Endothelial cell of umbilical vein (primary cell): ENCODE data around the gene METTL16. TPM values are rescaled to one million over a fixed set of nuclear protein-coding genes. Genes with fewer than 3 reads are reported as not detected.

Experiments used
- BruUV-seq: library from RNA; stranded (reverse); fragments of 400-500 nt; replicated peaks from 2 replicates; lab custom pipeline; 2021; lab: Mats Ljungman, UMichigan
- CTCF ChIA-PET: fragments of 300-600, 350-600 bp; sonication (Branson Sonifier 250); formaldehyde crosslinking; loops from one replicate; lab custom pipeline; 2021; ENCODE audit warnings: antibody characterized with exemption, inconsistent platforms; lab: Charles Lee
- POLR2A ChIA-PET: fragments of 300-600, 350-600 bp; sonication (Branson Sonifier 250); formaldehyde crosslinking; loops from one replicate; lab custom pipeline; 2021; ENCODE audit warnings: antibody characterized with exemption, inconsistent platforms; lab: Charles Lee
- DNase-seq: peaks from one replicate; pipeline ENCODE4 v3.0.0-alpha.2; 2011; ENCODE audit warnings: low read depth, low spot score
- FAIRE-seq: peaks from 2 replicates; lab custom pipeline; 2011; peaks lifted over from hg19 to GRCh38; lab: Jason Lieb, UNC
- H2AFZ ChIP-seq: 2 replicates; pipeline ENCODE4 v1.6.0; 2012; ENCODE audit warnings: low read depth, low read length, control low read depth, inconsistent platforms
- H3K27ac ChIP-seq: 2 replicates; pipeline ENCODE4 v1.5.1; 2011; ENCODE audit warnings: low read depth, mild to moderate bottlenecking, control low read depth, low read length, moderate library complexity; ENCODE audit not compliant: insufficient read depth
- H3K27me3 ChIP-seq, 2 experiments: 2 replicates each; pipeline versions ENCODE4 v1.6.0 to v1.6.1; 2011; ENCODE audit warnings: low read length in 2 of 2, mixed read lengths in 1 of 2; ENCODE audit not compliant: control insufficient read depth in 2 of 2, insufficient read depth in 2 of 2
- H3K36me3 ChIP-seq, 2 experiments: 2 replicates in 1 of 2; 3 replicates in 1 of 2; pipeline ENCODE4 v1.5.1; 2011; ENCODE audit warnings: low read length in 2 of 2, mild to moderate bottlenecking in 1 of 2, moderate library complexity in 1 of 2; ENCODE audit not compliant: control insufficient read depth in 2 of 2, insufficient read depth in 2 of 2; ENCODE audit errors: extremely low read depth in 1 of 2
- H3K4me1 ChIP-seq: 3 replicates; pipeline ENCODE4 v1.5.1; 2011; ENCODE audit warnings: mild to moderate bottlenecking, low read length; ENCODE audit not compliant: control insufficient read depth, insufficient read depth; ENCODE audit errors: extremely low read depth
- H3K4me2 ChIP-seq: 2 replicates; pipeline ENCODE4 v1.6.1; 2011; ENCODE audit warnings: low read length, control low read depth, mixed read lengths; ENCODE audit not compliant: insufficient read depth
- H3K4me3 ChIP-seq, 3 experiments: fragments of 200-600 bp in 1 of 3; sonication (generic), shearing (Covaris generic) in 1 of 3; replicated peaks in 1 of 3; 2 replicates each; pipeline ENCODE4 v1.5.1; 2011 to 2016; ENCODE audit warnings: control low read depth in 3 of 3, low read length in 3 of 3, mild to moderate bottlenecking in 2 of 3, inconsistent platforms in 1 of 3, low read depth in 1 of 3, moderate library complexity in 1 of 3; ENCODE audit not compliant: insufficient read depth in 1 of 3
- H3K79me2 ChIP-seq: 2 replicates; pipeline ENCODE4 v1.6.0; 2012; ENCODE audit warnings: low read length, inconsistent platforms; ENCODE audit not compliant: control insufficient read depth, insufficient read depth
- H3K9ac ChIP-seq: replicated peaks from 2 replicates; pipeline ENCODE3; 2011; ENCODE audit warnings: low read length, control low read depth; ENCODE audit not compliant: insufficient read depth; ENCODE audit errors: extremely low read depth
- H3K9me1 ChIP-seq: replicated peaks from 3 replicates; pipeline ENCODE4 v1.6.0; 2011; ENCODE audit warnings: mild to moderate bottlenecking, low read length; ENCODE audit not compliant: control insufficient read depth, insufficient read depth; ENCODE audit errors: extremely low read depth
- H3K9me3 ChIP-seq: replicated peaks from 2 replicates; pipeline ENCODE4 v1.5.1; 2012; ENCODE audit warnings: low read length, inconsistent platforms; ENCODE audit not compliant: control insufficient read depth, insufficient read depth
- H4K20me1 ChIP-seq: replicated peaks from 2 replicates; pipeline ENCODE3; 2011; ENCODE audit warnings: mild to moderate bottlenecking, low read length; ENCODE audit not compliant: control insufficient read depth, insufficient read depth; ENCODE audit errors: extremely low read depth
- EZH2 ChIP-seq: IDR thresholded peaks from 2 replicates; pipeline ENCODE4 v1.6.1; 2012; ENCODE audit warnings: borderline replicate concordance, low read depth, mild to moderate bottlenecking, moderate library complexity, low read length, inconsistent platforms; ENCODE audit not compliant: severe bottlenecking
- FOS ChIP-seq: IDR thresholded peaks from 2 replicates; pipeline ENCODE4 v1.6.1; 2011; ENCODE audit warnings: mild to moderate bottlenecking, low read length, moderate library complexity, borderline replicate concordance; ENCODE audit not compliant: insufficient read depth
- GATA2 ChIP-seq: IDR thresholded peaks from 2 replicates; pipeline ENCODE4 v1.7.0; 2011; ENCODE audit warnings: low read depth, mild to moderate bottlenecking, moderate library complexity, mixed read lengths, low read length; ENCODE audit not compliant: insufficient read length, insufficient read depth
- MAX ChIP-seq: IDR thresholded peaks from 2 replicates; pipeline ENCODE4 v1.6.1; 2011; ENCODE audit not compliant: insufficient read depth, insufficient read length
- MYC ChIP-seq: IDR thresholded peaks from one replicate; pipeline ENCODE4 v1.6.1; 2011; ENCODE audit warnings: mild to moderate bottlenecking, low read depth, low read length
- POLR2A ChIP-seq: IDR thresholded peaks from 2 replicates; pipeline ENCODE4 v1.6.1; 2012; ENCODE audit warnings: low read depth, mild to moderate bottlenecking, control low read depth, low read length
- POLR2AphosphoS5 ChIP-seq: IDR thresholded peaks from 2 replicates; pipeline ENCODE4 v1.6.1; 2012; ENCODE audit warnings: low read depth, mild to moderate bottlenecking, control low read depth, low read length, moderate library complexity; ENCODE audit not compliant: insufficient read depth
- dilution Hi-C: fragments of 300-500 bp; cut with MboI; formaldehyde crosslinking; loops from one replicate; pipeline ENCODE4 v1.15.0; 2019; ENCODE audit warnings: low sequenced_read_pairs; ENCODE audit not compliant: extremely low pct_ligation_motif_present
- intact Hi-C: fragments of 100-400 bp; cut with micrococcal nuclease; formaldehyde crosslinking; loops from one replicate; pipeline ENCODE4 v1.10.0; 2022
- polyA plus RNA-seq, 4 experiments: library from polyadenylated mRNA; depleted of rRNA in 3 of 4; stranded (reverse) in 3 of 4; unstranded in 1 of 4; fragments of >200 nt; gene quantifications; 2 replicates each; pipeline versions ENCODE4 v1.2.1 to v1.2.3, GENCODE V29; 2011 to 2012; ENCODE audit warnings: missing spikeins in 1 of 4
- total RNA-seq: library from RNA; stranded (reverse); gene quantifications from 2 replicates; pipeline ENCODE4 v1.2.3, GENCODE V29; 2021
- TF ChIP-seq, protein P1 (sequence below), 2 donors: IDR thresholded peaks; 1 replicate in 1 of 2; 2 replicates in 1 of 2; pipeline ENCODE4 v1.5.1; 2011; ENCODE audit warnings: low read length in 2 of 2, mild to moderate bottlenecking in 2 of 2, moderate library complexity in 2 of 2, control low read depth in 1 of 2, inconsistent platforms in 1 of 2, low read depth in 1 of 2; ENCODE audit not compliant: insufficient read depth in 1 of 2; ENCODE audit errors: extremely low read depth in 1 of 2

Gene METTL16
- total and polyA plus RNA-seq, 2 donors (not counting 3 experiments of a cell fraction or from before 2014, with no cell fraction given), result 11.0 to 24.7 TPM

- POLR2A ChIA-PET, result no interaction called here
- Histone ChIP-seq H3K27ac (no peak overlapping the region), H3K9me1 (no peaks in the 10 kb centered on the region), H3K9me3 (no peaks in the 10 kb centered on the region), H3K79me2 (no peaks in the 10 kb centered on the region), H3K4me2 (no peak overlapping the region), H3K4me1 (no peaks in the 10 kb centered on the region), H3K36me3 (peaks cover 3 to 10% of the 10 kb centered on the region in 2 experiments), H4K20me1 (no peaks in the 10 kb centered on the region), H2AFZ (no peak overlapping the region), H3K27me3 (no peaks in the 10 kb centered on the region), H3K9ac (no peak overlapping the region), H3K4me3 (no peak overlapping the region)
- dilution Hi-C loops, result no loop called here
- CTCF ChIA-PET, result interaction anchor here (1.4 kb wide), 1 partner anchor 20 kb away, joined by 5 read pairs; no protein-coding TSS in a partner anchor
- TF ChIP-seq MYC, result no peak
- no peak for TF ChIP-seq FOS
- TF ChIP-seq, protein P1, sequence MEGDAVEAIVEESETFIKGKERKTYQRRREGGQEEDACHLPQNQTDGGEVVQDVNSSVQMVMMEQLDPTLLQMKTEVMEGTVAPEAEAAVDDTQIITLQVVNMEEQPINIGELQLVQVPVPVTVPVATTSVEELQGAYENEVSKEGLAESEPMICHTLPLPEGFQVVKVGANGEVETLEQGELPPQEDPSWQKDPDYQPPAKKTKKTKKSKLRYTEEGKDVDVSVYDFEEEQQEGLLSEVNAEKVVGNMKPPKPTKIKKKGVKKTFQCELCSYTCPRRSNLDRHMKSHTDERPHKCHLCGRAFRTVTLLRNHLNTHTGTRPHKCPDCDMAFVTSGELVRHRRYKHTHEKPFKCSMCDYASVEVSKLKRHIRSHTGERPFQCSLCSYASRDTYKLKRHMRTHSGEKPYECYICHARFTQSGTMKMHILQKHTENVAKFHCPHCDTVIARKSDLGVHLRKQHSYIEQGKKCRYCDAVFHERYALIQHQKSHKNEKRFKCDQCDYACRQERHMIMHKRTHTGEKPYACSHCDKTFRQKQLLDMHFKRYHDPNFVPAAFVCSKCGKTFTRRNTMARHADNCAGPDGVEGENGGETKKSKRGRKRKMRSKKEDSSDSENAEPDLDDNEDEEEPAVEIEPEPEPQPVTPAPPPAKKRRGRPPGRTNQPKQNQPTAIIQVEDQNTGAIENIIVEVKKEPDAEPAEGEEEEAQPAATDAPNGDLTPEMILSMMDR (IDR thresholded peaks at IDR 0.05; ENCODE audit: extremely low read depth in 1 of 2, insufficient read depth in 1 of 2, low read depth in 1 of 2, low read length in 2 of 2), result no peak
- TF ChIP-seq POLR2A, result no peak
- TF ChIP-seq MAX, result no peak
- TF ChIP-seq GATA2, result no peak
- no peak for TF ChIP-seq EZH2
- TF ChIP-seq POLR2AphosphoS5, result no peak
- DNase-seq (no peak), FAIRE-seq (no peak)
- intact Hi-C loops, result no loop called here
- no TSS peak for BruUV-seq
Measured at GRCh38 chr17:2435862-2436261, 75.8 kb downstream of the METTL16 start.
